HL-60 (cell line): ENCODE results near the gene MTPN.

Experiments used
- CTCF ChIP-seq: IDR thresholded peaks from one replicate; pipeline ENCODE4 v1.5.1; 2011; ENCODE audit warnings: low read length, control low read depth, inconsistent platforms; ENCODE audit not compliant: insufficient read depth
- TF ChIP-seq, protein P1 (sequence below): IDR thresholded peaks from 2 replicates; pipeline ENCODE4 v1.6.1; 2012; ENCODE audit warnings: low read depth; ENCODE audit not compliant: insufficient replicate concordance

DNA sequence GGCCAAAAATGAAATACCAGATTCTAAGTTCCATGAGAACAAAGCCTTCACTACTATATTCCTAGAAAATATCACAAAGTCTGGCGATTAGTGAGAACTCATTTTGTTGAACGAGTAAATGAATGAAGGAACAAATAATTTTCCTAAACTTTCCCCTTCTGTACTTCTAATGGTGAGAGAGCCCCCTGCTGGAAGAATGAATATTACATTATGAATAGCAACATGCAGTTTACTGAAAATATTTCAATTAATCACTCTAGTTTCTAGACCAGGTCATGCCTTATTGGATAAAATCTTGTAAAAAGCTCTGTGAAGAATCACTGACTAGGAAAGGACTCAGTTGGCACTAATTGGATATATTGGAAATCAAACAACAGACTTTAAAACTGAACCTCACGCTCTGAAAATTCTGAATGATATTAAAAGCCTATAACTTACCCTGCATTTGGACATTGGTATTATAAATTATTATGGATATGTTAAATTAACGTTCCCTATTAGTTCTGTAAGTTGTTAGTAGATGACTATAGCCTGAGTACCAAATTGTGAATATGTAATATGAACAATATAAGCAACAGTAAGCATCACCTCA, 32.4 kb upstream of the MTPN start:
- peak; percentile 9 for TF ChIP-seq CTCF
- TF ChIP-seq, protein P1, sequence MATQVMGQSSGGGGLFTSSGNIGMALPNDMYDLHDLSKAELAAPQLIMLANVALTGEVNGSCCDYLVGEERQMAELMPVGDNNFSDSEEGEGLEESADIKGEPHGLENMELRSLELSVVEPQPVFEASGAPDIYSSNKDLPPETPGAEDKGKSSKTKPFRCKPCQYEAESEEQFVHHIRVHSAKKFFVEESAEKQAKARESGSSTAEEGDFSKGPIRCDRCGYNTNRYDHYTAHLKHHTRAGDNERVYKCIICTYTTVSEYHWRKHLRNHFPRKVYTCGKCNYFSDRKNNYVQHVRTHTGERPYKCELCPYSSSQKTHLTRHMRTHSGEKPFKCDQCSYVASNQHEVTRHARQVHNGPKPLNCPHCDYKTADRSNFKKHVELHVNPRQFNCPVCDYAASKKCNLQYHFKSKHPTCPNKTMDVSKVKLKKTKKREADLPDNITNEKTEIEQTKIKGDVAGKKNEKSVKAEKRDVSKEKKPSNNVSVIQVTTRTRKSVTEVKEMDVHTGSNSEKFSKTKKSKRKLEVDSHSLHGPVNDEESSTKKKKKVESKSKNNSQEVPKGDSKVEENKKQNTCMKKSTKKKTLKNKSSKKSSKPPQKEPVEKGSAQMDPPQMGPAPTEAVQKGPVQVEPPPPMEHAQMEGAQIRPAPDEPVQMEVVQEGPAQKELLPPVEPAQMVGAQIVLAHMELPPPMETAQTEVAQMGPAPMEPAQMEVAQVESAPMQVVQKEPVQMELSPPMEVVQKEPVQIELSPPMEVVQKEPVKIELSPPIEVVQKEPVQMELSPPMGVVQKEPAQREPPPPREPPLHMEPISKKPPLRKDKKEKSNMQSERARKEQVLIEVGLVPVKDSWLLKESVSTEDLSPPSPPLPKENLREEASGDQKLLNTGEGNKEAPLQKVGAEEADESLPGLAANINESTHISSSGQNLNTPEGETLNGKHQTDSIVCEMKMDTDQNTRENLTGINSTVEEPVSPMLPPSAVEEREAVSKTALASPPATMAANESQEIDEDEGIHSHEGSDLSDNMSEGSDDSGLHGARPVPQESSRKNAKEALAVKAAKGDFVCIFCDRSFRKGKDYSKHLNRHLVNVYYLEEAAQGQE = no peak
